GM12892 (cell line): ENCODE results near the gene TMEM41A.

Source experiments
- POLR2A ChIP-seq: IDR thresholded peaks from 2 replicates; pipeline ENCODE4 v1.6.1; 2011; ENCODE audit warnings: low read depth, low read length, control low read depth
- POLR2AphosphoS5 ChIP-seq: IDR thresholded peaks from 2 replicates; pipeline ENCODE4 v1.6.1; 2011; ENCODE audit warnings: low read depth, low read length, control low read depth
- TAF1 ChIP-seq: IDR thresholded peaks from 2 replicates; pipeline ENCODE4 v1.6.1; 2011; ENCODE audit warnings: low read depth, mild to moderate bottlenecking, control low read depth, low read length, borderline replicate concordance

DNA sequence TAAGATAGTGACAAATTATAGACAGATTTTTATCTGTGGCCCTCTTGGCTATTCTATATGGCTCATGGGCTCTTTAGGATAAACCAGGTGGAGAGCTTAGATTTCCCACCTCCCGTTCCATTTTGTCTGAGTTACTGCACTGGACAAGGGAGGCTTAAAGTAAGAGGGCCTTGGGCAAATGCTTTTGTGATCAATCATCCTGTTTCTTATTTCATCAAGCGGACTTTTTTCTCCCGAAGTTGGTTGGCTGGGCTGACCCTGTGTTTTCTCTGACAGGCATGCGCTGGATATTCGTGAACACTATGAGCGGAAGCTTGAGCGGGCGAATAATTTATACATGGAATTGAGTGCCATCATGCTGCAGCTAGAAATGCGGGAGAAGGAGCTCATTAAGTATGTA is 33.4 kb downstream of the TMEM41A start:
- TF ChIP-seq POLR2A (no peak), POLR2AphosphoS5 (no peak), TAF1 (no peak)
